ENCODE measurements around the gene PDLIM5. TPM values are rescaled to one million over a fixed set of nuclear protein-coding genes. Genes with fewer than 3 reads are reported as not detected.
"Not testable (repeated sequence)": the region's sequence is repeated elsewhere in the genome, so short reads cannot be mapped to it uniquely, and the experiment has no call there.

The PDLIM5 gene
- total and polyA plus RNA-seq, 11 donors: 262 to 1,378 (median 1,035) TPM

- Histone ChIP-seq H3K27me3 (no peaks in the 10 kb centered on the region), H3K4me1 (peaks cover 14 to 86% (median 51%) of the 10 kb centered on the region in 12 donors), H3K36me3 (peaks cover 0 to 15% (median 0%) of the 10 kb centered on the region in 9 donors), H3K9me3 (no peaks in the 10 kb centered on the region), H3K4me3 (peak overlapping the region in 1 of 12 donors; percentile 5), H3K27ac (peak overlapping the region; percentile 8 to 72 (median 46))
- WGBS, 4 donors: 24 to 31% (median 26%) methylated on average over 1 of the region's 1 CpG
- ATAC-seq (peak; percentile 60 to 86 (median 82)), DNase-seq (peak in 2 of 5 donors; percentile 39 to 41)
- TF ChIP-seq POLR2A (IDR thresholded peaks at IDR 0.05): no peak
- TF ChIP-seq, protein P1, sequence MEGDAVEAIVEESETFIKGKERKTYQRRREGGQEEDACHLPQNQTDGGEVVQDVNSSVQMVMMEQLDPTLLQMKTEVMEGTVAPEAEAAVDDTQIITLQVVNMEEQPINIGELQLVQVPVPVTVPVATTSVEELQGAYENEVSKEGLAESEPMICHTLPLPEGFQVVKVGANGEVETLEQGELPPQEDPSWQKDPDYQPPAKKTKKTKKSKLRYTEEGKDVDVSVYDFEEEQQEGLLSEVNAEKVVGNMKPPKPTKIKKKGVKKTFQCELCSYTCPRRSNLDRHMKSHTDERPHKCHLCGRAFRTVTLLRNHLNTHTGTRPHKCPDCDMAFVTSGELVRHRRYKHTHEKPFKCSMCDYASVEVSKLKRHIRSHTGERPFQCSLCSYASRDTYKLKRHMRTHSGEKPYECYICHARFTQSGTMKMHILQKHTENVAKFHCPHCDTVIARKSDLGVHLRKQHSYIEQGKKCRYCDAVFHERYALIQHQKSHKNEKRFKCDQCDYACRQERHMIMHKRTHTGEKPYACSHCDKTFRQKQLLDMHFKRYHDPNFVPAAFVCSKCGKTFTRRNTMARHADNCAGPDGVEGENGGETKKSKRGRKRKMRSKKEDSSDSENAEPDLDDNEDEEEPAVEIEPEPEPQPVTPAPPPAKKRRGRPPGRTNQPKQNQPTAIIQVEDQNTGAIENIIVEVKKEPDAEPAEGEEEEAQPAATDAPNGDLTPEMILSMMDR (IDR thresholded peaks at IDR 0.05): no peak
- intact Hi-C loops (cut with DNase I): loop anchor here in 1 of 10 donors (10.0 kb wide), 1 partner anchor 53 kb away; the partner anchor contains the start of gene PDLIM5
Observed at GRCh38 chr4:94507708-94508107, 56.0 kb downstream of the PDLIM5 start.

GRCh38 chr4:94508296-94508695, 56.6 kb downstream of the PDLIM5 start:
- H3K27me3 ChIP-seq: no peaks in the 10 kb centered on the region
- TF ChIP-seq, protein P1 (IDR thresholded peaks at IDR 0.05): no peak
- TF ChIP-seq POLR2A (IDR thresholded peaks at IDR 0.05): no peak
- peak overlapping the region in 11 of 12 donors; percentile 8 to 72 (median 50) for H3K27ac ChIP-seq
- intact Hi-C loops (cut with DNase I): loop anchor here in 1 of 10 donors (10.0 kb wide), 1 partner anchor 53 kb away; the partner anchor contains the start of gene PDLIM5
- peak in 3 of 4 donors; percentile 6 to 26 (median 19) for ATAC-seq
- WGBS, 4 donors: 7 to 22% (median 14%) methylated on average over 1 of the region's 1 CpG
- no peak for DNase-seq
- H3K4me3 ChIP-seq: peak overlapping the region in 1 of 12 donors; percentile 5
- peaks cover 14 to 86% (median 51%) of the 10 kb centered on the region in 12 donors for H3K4me1 ChIP-seq
- H3K9me3 ChIP-seq: peaks cover 0 to 5% (median 0%) of the 10 kb centered on the region in 12 donors
- H3K36me3 ChIP-seq: peaks cover 0 to 15% (median 0%) of the 10 kb centered on the region in 9 donors

DNA sequence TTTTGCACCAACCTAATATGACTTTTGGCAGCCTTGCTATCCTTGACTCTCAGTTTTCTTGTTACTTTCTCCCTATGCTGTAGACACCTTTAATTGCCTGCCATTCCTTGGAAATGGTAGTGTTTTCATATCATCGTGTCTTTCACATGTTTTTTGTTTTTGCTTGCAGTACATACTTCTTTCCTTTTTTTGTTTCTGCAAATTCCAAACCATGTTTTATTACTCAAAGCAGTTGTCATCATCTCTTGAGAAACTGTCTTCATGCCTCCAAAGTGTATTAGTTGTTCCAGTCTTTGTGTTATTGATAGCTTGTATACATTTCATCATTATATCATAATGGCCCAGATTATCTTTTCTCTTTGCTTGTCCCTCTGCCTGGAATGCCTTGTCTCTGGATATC, 57.1 kb downstream of the PDLIM5 start:
- 21 to 41% (median 34%) methylated on average over 1 of the region's 1 CpG for WGBS, 4 donors
- ATAC-seq (peak in 1 of 4 donors; percentile 4), DNase-seq (no peak)
- intact Hi-C loops (cut with DNase I): loop anchor here in 1 of 10 donors (10.0 kb wide), 1 partner anchor 54 kb away; the partner anchor contains the start of gene PDLIM5
- TF ChIP-seq POLR2A (IDR thresholded peaks at IDR 0.05): no peak
- TF ChIP-seq, protein P1 (IDR thresholded peaks at IDR 0.05): no peak
- H3K4me3 ChIP-seq: no peak overlapping the region
- peaks cover 0 to 15% (median 0%) of the 10 kb centered on the region in 9 donors for H3K36me3 ChIP-seq
- H3K4me1 ChIP-seq: peaks cover 14 to 81% (median 49%) of the 10 kb centered on the region in 12 donors
- peak overlapping the region in 5 of 12 donors; percentile 43 to 72 (median 62) for H3K27ac ChIP-seq
- H3K9me3 ChIP-seq: peaks cover 0 to 5% (median 0%) of the 10 kb centered on the region in 12 donors
- H3K27me3 ChIP-seq: no peaks in the 10 kb centered on the region

- no peak for ATAC-seq
- no peak for TF ChIP-seq POLR2A (IDR thresholded peaks at IDR 0.05)
- TF ChIP-seq, protein P1 (IDR thresholded peaks at IDR 0.05): no peak
- Histone ChIP-seq H3K27me3 (no peaks in the 10 kb centered on the region), H3K4me1 (peaks cover 14 to 77% (median 41%) of the 10 kb centered on the region in 12 donors), H3K27ac (no peak overlapping the region), H3K36me3 (peaks cover 0 to 14% (median 0%) of the 10 kb centered on the region in 9 donors), H3K9me3 (peaks cover 0 to 5% (median 0%) of the 10 kb centered on the region in 12 donors), H3K4me3 (no peak overlapping the region)
- WGBS, 4 donors: 95 to 100% (median 98%) methylated on average over 1 of the region's 1 CpG
- no peak for DNase-seq
- intact Hi-C loops (cut with DNase I): no loop called here
Observed at GRCh38 chr4:94511591-94511990, 59.8 kb downstream of the PDLIM5 start.

- H3K27ac ChIP-seq; ATAC-seq; DNase-seq; H3K27me3 ChIP-seq; intact Hi-C loops (cut with DNase I); H3K9me3 ChIP-seq; H3K4me3 ChIP-seq: not testable (repeated sequence)
- Histone ChIP-seq H3K4me1 (peaks cover 5 to 77% (median 41%) of the 10 kb centered on the region in 12 donors), H3K36me3 (peaks cover 0 to 11% (median 0%) of the 10 kb centered on the region in 9 donors)
- WGBS, 4 donors: 75 to 79% (median 77%) methylated on average over 2 of the region's 2 CpGs
Observed at GRCh38 chr4:94513532-94513931, 61.8 kb downstream of the PDLIM5 start.
